Mesothelial cell of epicardium (in vitro differentiated cells): ENCODE measurements around the gene PRDX5. TPM values are rescaled to one million over a fixed set of nuclear protein-coding genes. Genes with fewer than 3 reads are reported as not detected.

Experiments
- DNase-seq, 2 experiments: peaks; one replicate each; pipeline ENCODE4 v3.0.0; 2021; ENCODE audit warnings: low spot score in 2 of 2; ENCODE audit not compliant: unreplicated experiment in 2 of 2
- H3K27ac Mint-ChIP-seq: 2 replicates; pipeline ENCODE4 v1.8.0; 2021; ENCODE audit warnings: mixed read lengths
- H3K27me3 Mint-ChIP-seq: 2 replicates; pipeline ENCODE4 v1.8.0; 2021; ENCODE audit warnings: low read depth, mixed read lengths
- H3K36me3 Mint-ChIP-seq: 2 replicates; pipeline ENCODE4 v1.8.0; 2021; ENCODE audit warnings: mixed read lengths
- H3K4me1 Mint-ChIP-seq: 2 replicates; pipeline ENCODE4 v1.8.0; 2021; ENCODE audit warnings: mixed read lengths
- H3K4me3 Mint-ChIP-seq: 2 replicates; pipeline ENCODE4 v1.8.0; 2021; ENCODE audit warnings: mild to moderate bottlenecking, moderate library complexity, mixed read lengths
- H3K9me3 Mint-ChIP-seq: 2 replicates; pipeline ENCODE4 v1.8.0; 2021; ENCODE audit warnings: mixed read lengths
- CTCF ChIP-seq: fragments of 200-600 bp; sonication (generic); IDR thresholded peaks from one replicate; pipeline ENCODE4 v1.5.0; 2021; ENCODE audit warnings: antibody characterized with exemption; ENCODE audit not compliant: unreplicated experiment
- total RNA-seq: library from RNA; stranded (reverse); gene quantifications from 3 replicates; pipeline ENCODE4 v1.2.1, GENCODE V29; 2021

PRDX5 gene
- total RNA-seq, 1 donor from 2014 or later, result 139 TPM

GRCh38 chr11:64341429-64341828 lies 23.5 kb downstream of the PRDX5 start:
- TF ChIP-seq CTCF, result no peak
- no peaks in the 10 kb centered on the region for H3K36me3 Mint-ChIP-seq
- H3K27ac Mint-ChIP-seq, result no peak overlapping the region
- peak overlapping the region; percentile 63 for H3K4me3 Mint-ChIP-seq
- peaks cover 13% of the 10 kb centered on the region for H3K4me1 Mint-ChIP-seq
- DNase-seq, result no peak
- H3K27me3 Mint-ChIP-seq, result peaks cover 3% of the 10 kb centered on the region
- H3K9me3 Mint-ChIP-seq, result no peaks in the 10 kb centered on the region

- Mint-ChIP-seq H3K36me3 (no peaks in the 10 kb centered on the region), H3K4me1 (peaks cover 13% of the 10 kb centered on the region), H3K4me3 (peak overlapping the region; percentile 44), H3K27me3 (peaks cover 3% of the 10 kb centered on the region), H3K9me3 (no peaks in the 10 kb centered on the region), H3K27ac (peak overlapping the region; percentile 56)
- TF ChIP-seq CTCF, result no peak
- peak; percentile 79 to 90 for DNase-seq
These were observed 24.2 kb downstream of the PRDX5 start for GRCh38 chr11:64341851-64342791.

- Mint-ChIP-seq H3K4me1 (peaks cover 11% of the 10 kb centered on the region), H3K27ac (no peak overlapping the region), H3K4me3 (no peak overlapping the region), H3K27me3 (peaks cover 3% of the 10 kb centered on the region), H3K36me3 (no peaks in the 10 kb centered on the region), H3K9me3 (no peaks in the 10 kb centered on the region)
- DNase-seq, result no peak
- no peak for TF ChIP-seq CTCF
These were observed 25.2 kb downstream of the PRDX5 start for GRCh38 chr11:64342869-64343745.

GRCh38 chr11:64343767-64344559 lies 26.0 kb downstream of the PRDX5 start:
- no peaks in the 10 kb centered on the region for H3K9me3 Mint-ChIP-seq
- DNase-seq, result no peak
- peaks cover 8% of the 10 kb centered on the region for H3K4me1 Mint-ChIP-seq
- no peak overlapping the region for H3K27ac Mint-ChIP-seq
- no peak overlapping the region for H3K4me3 Mint-ChIP-seq
- no peak for TF ChIP-seq CTCF
- peaks cover 3% of the 10 kb centered on the region for H3K27me3 Mint-ChIP-seq
- no peaks in the 10 kb centered on the region for H3K36me3 Mint-ChIP-seq

GRCh38 chr11:64344787-64345186 lies 26.9 kb downstream of the PRDX5 start:
- Mint-ChIP-seq H3K4me1 (peaks cover 8% of the 10 kb centered on the region), H3K9me3 (no peaks in the 10 kb centered on the region), H3K4me3 (no peak overlapping the region), H3K27ac (no peak overlapping the region), H3K36me3 (no peaks in the 10 kb centered on the region), H3K27me3 (peaks cover 3% of the 10 kb centered on the region)
- no peak for DNase-seq
- TF ChIP-seq CTCF, result no peak
